PC-3 (cell line): Measurements from ENCODE around the gene TMEM163.

Source experiments
- CTCF ChIP-seq: fragments of 300-600 bp; sonication (generic); conservative IDR thresholded peaks from 2 replicates; pipeline ENCODE4 v1.5.1; 2017; ENCODE audit warnings: antibody characterized with exemption, low read depth, mild to moderate bottlenecking, low read length
- EZH2 ChIP-seq: fragments of 300-600 bp; sonication (generic); IDR thresholded peaks from one replicate; pipeline ENCODE4 v1.6.1; 2017; ENCODE audit warnings: antibody characterized with exemption, mild to moderate bottlenecking, low read length; ENCODE audit not compliant: unreplicated experiment
- EZH2phosphoT487 ChIP-seq: fragments of 300-600 bp; sonication (generic); IDR thresholded peaks from 2 replicates; pipeline ENCODE4 v1.6.1; 2018; ENCODE audit warnings: mild to moderate bottlenecking, antibody characterized with exemption, low read length, borderline replicate concordance

- TF ChIP-seq CTCF: no peak
- no peak for TF ChIP-seq EZH2
- TF ChIP-seq EZH2phosphoT487: no peak
These were observed 47.8 kb downstream of the TMEM163 start for GRCh38 chr2:134670955-134671354.
